Superior temporal gyrus (tissue), 1 donor: Measurements from ENCODE around the gene CHAD.

Experiments
- DNase-seq: peaks from one replicate; pipeline ENCODE4 v3.0.0-alpha.2; 2016; ENCODE audit errors: extremely low spot score

The CHAD gene

GRCh38 chr17:50475362-50475761 lies 6.7 kb upstream of the CHAD start:
- no peak for DNase-seq

DNA sequence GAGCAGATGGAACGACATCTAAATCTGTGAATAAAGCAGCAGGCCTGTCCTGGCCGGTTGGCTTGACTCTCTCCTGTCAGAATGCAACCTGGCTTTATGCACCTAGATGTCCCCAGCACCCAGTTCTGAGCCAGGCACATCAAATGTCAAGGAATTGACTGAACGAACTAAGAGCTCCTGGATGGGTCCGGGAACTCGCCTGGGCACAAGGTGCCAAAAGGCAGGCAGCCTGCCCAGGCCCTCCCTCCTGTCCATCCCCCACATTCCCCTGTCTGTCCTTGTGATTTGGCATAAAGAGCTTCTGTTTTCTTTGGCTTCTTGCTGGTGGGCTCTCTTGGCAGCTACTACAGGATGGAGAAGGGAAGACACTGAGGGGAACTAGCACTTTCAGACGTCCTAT lies 5.8 kb upstream of the CHAD start:
- DNase-seq, result no peak

DNA sequence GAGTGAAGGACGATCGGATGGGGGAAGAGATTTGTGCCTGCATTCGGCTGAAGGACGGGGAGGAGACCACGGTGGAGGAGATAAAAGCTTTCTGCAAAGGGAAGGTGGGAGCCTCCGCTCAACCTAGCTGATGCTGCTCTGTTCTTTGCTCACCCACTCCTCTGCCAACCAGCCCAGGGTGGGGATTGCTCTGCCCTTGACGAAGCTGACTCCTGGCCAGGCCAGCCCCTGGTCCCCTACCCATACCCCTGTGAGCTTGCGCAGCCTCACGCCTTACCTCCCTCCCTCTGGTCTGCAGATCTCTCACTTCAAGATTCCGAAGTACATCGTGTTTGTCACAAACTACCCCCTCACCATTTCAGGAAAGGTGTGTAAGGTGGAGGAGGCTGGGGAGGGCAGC lies 5.2 kb upstream of the CHAD start:
- no peak for DNase-seq

GRCh38 chr17:50472761-50473161 lies 4.1 kb upstream of the CHAD start:
- DNase-seq, result peak; percentile 47

DNA sequence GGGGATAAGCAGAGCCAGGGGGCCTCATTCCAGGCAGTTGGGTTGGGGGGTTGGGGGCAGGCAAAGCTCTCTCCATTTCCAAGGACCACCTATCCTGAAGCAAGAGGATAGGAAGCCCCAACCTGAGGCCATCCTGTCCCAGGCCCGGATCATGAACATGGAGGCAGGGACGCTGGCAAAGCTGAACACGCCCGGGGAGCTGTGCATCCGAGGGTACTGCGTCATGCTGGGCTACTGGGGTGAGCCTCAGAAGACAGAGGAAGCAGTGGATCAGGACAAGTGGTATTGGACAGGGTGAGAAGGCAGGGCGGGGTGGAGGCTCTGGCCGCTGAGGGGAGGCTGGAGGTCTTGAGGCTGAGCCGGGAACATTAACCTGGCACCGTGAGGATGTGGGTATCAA lies 3.6 kb upstream of the CHAD start:
- no peak for DNase-seq

- no peak for DNase-seq
These were observed 2.6 kb upstream of the CHAD start for GRCh38 chr17:50471009-50471905.

DNA sequence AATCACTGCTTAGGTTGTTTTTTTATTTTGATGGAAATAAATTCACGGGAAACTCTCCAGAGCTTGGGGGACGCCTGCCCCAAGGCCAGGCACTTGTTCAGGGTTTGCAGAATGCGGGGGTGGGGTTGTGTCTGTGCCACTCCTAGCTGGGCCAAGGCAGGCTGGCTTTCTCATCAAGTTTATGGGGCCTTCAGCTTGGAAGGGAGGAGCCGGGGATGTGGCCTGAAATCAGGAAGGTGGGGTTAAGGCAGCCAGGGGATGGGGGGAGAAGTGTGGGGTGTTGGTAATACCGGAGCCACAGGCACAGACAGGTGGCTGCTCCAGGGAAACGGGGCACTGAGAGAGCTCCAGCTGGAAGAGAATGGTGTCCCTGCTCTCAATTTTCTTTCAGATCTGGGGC lies 1.7 kb upstream of the CHAD start:
- no peak for DNase-seq

GRCh38 chr17:50469671-50470305 lies 1.1 kb upstream of the CHAD start:
- no peak for DNase-seq

DNA sequence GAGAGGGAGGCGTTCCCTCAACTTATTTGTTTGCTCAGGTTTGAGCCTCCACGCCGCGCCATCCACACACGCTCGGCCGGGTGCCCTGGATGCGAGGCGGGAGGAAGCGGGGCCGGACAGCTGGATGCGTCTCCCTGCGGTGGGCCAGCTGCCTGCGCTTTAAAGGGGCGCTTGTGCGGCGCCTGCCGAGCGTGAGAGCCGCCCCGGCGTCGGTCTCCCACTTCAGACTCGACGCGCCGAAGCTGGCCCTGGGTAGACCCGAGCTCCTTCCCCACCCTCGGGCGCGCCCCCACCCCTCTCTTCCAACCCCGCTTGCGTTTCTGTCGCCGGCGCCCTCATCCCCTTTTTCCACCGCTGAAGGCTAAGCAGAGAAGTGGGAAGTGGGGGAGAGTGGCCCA lies 527 bp upstream of the CHAD start:
- DNase-seq, result no peak

DNA sequence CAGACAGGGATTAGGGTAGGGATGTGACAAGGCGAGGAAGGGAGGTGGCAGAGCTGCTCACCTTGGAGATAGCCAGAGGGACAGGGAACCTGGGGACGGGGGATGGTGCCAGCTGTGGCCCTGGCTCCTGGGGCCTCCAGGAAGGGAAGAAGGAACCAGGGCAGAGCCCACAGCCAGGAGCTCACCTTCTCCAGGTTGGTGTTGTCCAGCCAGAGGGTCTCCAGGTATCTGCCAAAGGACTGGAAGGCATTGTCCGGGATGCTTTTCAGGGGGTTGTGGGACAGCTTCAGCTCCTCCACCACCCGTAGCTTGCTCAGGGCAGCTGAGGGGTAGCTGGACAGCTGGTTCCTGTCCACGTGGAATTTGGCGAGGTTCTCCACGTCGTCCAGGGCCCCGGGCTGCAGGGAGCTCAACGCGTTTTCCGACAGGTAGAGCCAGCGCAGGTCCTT lies 801 bp downstream of the CHAD start:
- DNase-seq, result no peak

- no peak for DNase-seq
These were observed 1.4 kb downstream of the CHAD start for GRCh38 chr17:50467114-50467854.

DNA sequence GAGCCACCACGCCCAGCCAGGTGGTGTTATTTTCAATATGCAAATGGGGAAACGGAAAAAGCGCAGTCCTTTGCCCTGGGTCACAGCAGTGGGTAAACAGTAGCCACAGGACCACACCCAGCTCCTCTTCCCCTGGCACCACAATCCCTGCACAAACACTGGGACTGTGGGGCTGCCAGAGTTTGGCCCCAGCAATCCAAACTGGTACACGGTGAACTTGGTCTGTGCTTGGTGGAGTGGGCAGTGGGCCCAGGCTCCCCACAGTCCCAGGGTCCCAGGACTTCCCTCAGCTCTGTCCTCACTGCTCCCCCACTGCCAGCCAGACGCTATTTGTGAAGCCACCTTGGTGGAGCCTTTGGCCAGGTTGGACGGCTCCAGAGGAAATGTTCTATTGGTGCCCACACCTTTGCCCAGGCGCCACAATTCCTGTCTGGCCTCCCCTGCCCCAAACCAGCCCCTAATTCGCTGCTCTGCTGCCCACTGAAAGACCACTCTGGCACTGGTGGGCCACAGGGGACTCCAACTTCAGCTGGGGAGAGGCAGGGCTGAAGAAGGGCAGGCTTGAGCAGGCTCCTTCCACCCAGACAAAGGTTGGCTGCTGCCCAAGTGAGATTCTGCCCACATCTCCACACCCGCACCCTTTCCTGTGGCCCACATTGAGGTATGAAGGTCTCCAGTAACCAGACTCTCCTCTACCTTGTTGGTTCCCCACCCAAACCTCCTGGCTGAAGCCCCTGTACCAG lies 2.1 kb downstream of the CHAD start:
- DNase-seq, result no peak

GRCh38 chr17:50465635-50466034 lies 3.0 kb downstream of the CHAD start:
- DNase-seq, result no peak

GRCh38 chr17:50465171-50465570 lies 3.5 kb downstream of the CHAD start:
- no peak for DNase-seq

DNA sequence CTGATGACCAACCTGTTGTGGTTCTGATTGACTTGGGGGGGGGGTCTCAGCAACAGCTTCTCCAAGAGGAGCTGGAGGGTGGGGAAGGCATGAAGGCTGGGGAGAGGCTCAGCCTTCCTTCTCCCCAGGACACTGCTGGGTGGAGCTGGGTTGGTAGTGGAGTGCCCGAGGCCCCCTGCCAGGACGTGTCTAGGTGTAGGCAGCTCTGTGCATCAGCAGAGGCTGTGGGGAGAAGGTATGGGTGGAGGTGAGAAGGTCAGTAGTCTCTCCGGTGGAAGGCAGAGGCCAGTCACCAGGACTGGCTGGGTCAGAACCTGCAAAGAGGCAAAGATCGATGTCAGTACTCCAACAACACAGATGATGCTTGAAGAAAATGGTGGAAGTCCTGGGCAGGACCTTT lies 3.9 kb downstream of the CHAD start:
- DNase-seq, result no peak

GRCh38 chr17:50464121-50464520 lies 4.6 kb downstream of the CHAD start:
- no peak for DNase-seq

- DNase-seq, result no peak
These were observed 6.2 kb downstream of the CHAD start for GRCh38 chr17:50462446-50462845.

DNA sequence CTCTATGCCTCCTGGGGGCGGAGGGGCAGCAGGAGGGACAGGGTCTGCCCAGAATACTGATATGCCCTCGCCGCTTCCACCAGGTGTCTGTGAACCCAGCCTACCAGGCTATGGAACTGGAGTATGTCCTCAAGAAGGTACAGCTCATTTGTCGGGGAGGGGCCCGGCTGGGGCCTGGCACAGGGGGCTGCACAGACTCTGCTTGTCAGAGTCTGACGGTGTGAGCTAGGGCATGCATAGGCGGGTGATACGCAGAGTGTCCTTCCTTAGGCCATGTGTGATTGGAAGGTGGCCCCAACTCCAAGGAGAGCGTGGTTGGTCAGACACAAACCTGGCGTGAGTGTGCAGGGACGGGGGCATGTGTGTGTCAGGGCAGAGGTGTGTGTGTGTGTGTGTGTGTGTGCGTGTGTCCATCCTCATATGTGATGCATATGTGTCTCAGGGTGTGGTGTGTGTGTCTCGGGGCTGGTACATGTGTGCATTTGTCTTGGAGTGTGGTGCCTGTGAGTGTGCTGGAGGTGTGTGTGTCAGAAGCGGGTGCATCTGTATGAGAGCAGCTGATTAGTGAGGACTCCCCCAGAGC lies 7.0 kb downstream of the CHAD start:
- DNase-seq, result no peak

GRCh38 chr17:50460831-50461526 lies 7.7 kb downstream of the CHAD start:
- DNase-seq, result no peak

DNA sequence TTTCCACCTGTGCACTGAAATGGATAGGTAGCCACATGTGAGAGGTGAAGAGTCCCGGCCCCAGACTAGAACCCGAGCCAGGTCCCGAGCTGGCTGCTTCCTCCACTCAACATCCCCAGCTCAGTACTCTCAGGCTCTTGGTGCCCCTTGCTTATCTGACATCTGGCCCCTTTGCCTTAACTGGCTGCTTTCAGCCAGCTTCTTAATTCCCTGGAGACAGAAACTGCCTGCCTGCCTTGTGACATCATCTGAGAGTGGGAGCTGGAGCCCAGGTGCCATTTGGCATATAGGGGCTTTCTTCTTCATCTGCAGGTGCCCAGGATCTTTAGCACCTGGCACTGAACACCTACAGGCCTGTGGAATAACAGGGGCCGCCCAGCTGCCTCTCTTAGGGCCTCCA lies 8.9 kb downstream of the CHAD start:
- DNase-seq, result no peak
